ENCODE data around the gene ERMN. TPM values are rescaled to one million over a fixed set of nuclear protein-coding genes. Genes with fewer than 3 reads are reported as not detected.

ERMN gene
- total RNA-seq, 1 experiment from 2014 or later = 0.59 TPM

- no peak for TF ChIP-seq ZMAT4 (CRISPR knock-in tag; IDR thresholded peaks at IDR 0.05)
- no peak for TF ChIP-seq ATF6 (CRISPR knock-in tag; IDR thresholded peaks at IDR 0.05)
- no peak for TF ChIP-seq NR1H2 (CRISPR knock-in tag; IDR thresholded peaks at IDR 0.05)
- TF ChIP-seq ZNF232 (CRISPR knock-in tag; IDR thresholded peaks at IDR 0.05) = no peak
- no peak for TF ChIP-seq CREM (CRISPR knock-in tag; IDR thresholded peaks at IDR 0.05)
- no peak for TF ChIP-seq STAT6 (CRISPR knock-in tag; conservative IDR thresholded peaks at IDR 0.05; ENCODE audit: low read depth)
- no peak for TF ChIP-seq USF2 (CRISPR knock-in tag; IDR thresholded peaks at IDR 0.05)
- TF ChIP-seq ZNF396 (CRISPR knock-in tag; IDR thresholded peaks at IDR 0.05; ENCODE audit: borderline replicate concordance) = no peak
- no peak for TF ChIP-seq ZBTB21 (CRISPR knock-in tag; IDR thresholded peaks at IDR 0.05; ENCODE audit: borderline replicate concordance)
Observed at GRCh38 chr2:157329524-157329923, 3.9 kb upstream of the ERMN start (continued).

- H3K27me3 Mint-ChIP-seq (ENCODE audit: low read depth) = no peaks in the 10 kb centered on the region
- no peak overlapping the region for H3K4me3 Mint-ChIP-seq
- H3K36me3 Mint-ChIP-seq = no peaks in the 10 kb centered on the region
- TF ChIP-seq TEAD1 (CRISPR knock-in tag; IDR thresholded peaks at IDR 0.05) (0 out of 2 replicates have a peak, but pooled peaks have one; percentile 15), ATF6 (CRISPR knock-in tag; IDR thresholded peaks at IDR 0.05) (no peak), CTCF (IDR thresholded peaks at IDR 0.05) (peak; percentile 80)
- no peak overlapping the region for H3K27ac Mint-ChIP-seq
- CTCF ChIA-PET = interaction anchor here (0.6 to 3.6 kb wide), 53 partner anchors 9 to 683 kb away, joined by 3 to 125 read pairs (median 4); partner anchors contain the start of genes ACVR1C and GALNT5
- H3K4me1 Mint-ChIP-seq = peaks cover 23% of the 10 kb centered on the region
- H3K9me3 Mint-ChIP-seq = no peaks in the 10 kb centered on the region
- POLR2A ChIA-PET = no interaction called here
- ATAC-seq (peak; percentile 96), DNase-seq (ENCODE audit: low spot score) (peak; percentile 91)
Observed at GRCh38 chr2:157327621-157328500, 2.2 kb upstream of the ERMN start.

Measured in WTC11 (cell line).